Right cardiac atrium (tissue), 5 donors: ENCODE results near the gene SHC2. TPM values are rescaled to one million over a fixed set of nuclear protein-coding genes. Genes with fewer than 3 reads are reported as not detected.
"Not testable (repeated sequence)": the region's sequence is repeated elsewhere in the genome, so short reads cannot be mapped to it uniquely, and the experiment has no call there.

Experiments
- ATAC-seq, 2 donors: fragments of 200-7000 bp; cut with Tn5 transposase; one replicate each; pipeline versions ENCODE4 v1.8.0 to v1.9.1; 2020; ENCODE audit warnings: moderate library complexity in 2 of 2, mild to moderate bottlenecking in 1 of 2
- DNase-seq, 3 donors: peaks; one replicate each; pipeline ENCODE4 v3.0.0-alpha.2; 2020
- H3K27ac ChIP-seq: one replicate; pipeline ENCODE4 v1.5.1; 2013; ENCODE audit warnings: mild to moderate bottlenecking, low read length, control low read depth, moderate library complexity
- H3K27me3 ChIP-seq: one replicate; pipeline ENCODE4 v1.6.1; 2013; ENCODE audit not compliant: control insufficient read depth, insufficient read depth
- H3K4me1 ChIP-seq: one replicate; pipeline ENCODE4 v1.6.1; 2013; ENCODE audit warnings: low read length; ENCODE audit not compliant: control insufficient read depth, insufficient read depth
- H3K4me3 ChIP-seq: one replicate; pipeline ENCODE4 v1.5.1; 2013; ENCODE audit warnings: low read length, control low read depth
- H3K9me3 ChIP-seq: one replicate; pipeline ENCODE4 v1.6.1; 2013; ENCODE audit warnings: low read length; ENCODE audit not compliant: control insufficient read depth
- WGBS: extraction: QIAGEN DNeasy Blood & Tissue Kit; methylation state at CpG from one replicate; pipeline ENCODE4 v1.1.7; 2013; 5-methylcytosine and 5-hydroxymethylcytosine counted together
- intact Hi-C, 4 donors: fragments of 100-400 bp; cut with DNase I; formaldehyde crosslinking; loops; one replicate each; pipeline versions ENCODE4 v1.11.0 to v1.14.0; 2022 to 2023
- polyA plus RNA-seq: library from polyadenylated mRNA; stranded (reverse); fragments of 200-250 nt; gene quantifications from one replicate; pipeline ENCODE4 v1.2.3, GENCODE V29; 2013
- total RNA-seq, 4 donors: library from RNA; stranded (reverse); fragmentation: NEBNext Ultra II Directional; extraction: Animal tissue kit (Norgen Biotek cat#: 25700); gene quantifications; one replicate each; pipeline ENCODE4 v1.2.1, GENCODE V29; 2021
- donor health status: healthy with polysubstance abuse.
- donor health status: DM: no; HTN: yes; CAD: no.
- donor health status: DM: no; HTN: no; CAD: no.
- donor health status: DM: no; HTN: yes; CAD: no; lungs with severe emphysema.
- donor health status: DM: yes; HTN: yes; CAD: no.

SHC2 gene
- total and polyA plus RNA-seq, 5 donors: 14.3 to 21.0 (median 17.7) TPM

DNA sequence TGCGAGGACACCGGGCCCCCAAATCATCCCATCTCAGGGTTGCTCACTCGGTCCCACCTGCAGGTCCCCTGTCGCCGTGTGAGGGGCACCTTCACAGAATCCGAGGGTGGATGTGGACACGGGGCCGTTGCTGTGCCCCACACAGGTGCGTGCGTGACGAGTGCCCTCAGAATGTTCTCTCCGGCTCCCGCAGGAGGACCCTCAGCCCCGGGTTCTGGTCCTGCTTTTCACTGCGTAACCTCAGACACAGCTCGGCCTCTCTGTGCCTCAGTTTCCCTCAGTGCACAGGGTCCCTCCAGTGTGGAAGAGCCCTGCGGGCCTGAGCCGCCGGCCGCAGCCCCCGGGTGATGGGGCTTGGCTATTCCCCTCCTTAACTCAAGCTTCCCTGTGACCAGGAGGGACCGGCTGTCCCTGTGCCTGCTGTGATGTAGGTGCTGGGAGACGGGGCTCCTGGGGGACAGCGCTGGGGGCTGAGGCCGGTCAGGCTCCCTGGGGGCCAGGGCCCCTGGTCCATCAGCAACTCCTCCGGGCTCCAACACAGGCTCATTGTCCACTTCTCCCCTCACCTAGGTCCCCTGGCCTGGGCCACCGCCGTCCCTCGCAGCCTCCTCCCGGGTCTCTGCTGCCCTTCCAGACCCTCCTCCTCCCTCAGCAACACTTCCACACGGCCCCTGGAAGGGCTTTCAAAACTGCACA, 4.8 kb downstream of the SHC2 start:
- no peaks in the 10 kb centered on the region for H3K9me3 ChIP-seq
- intact Hi-C loops: no loop called here
- no peak overlapping the region for H3K4me3 ChIP-seq
- H3K27ac ChIP-seq: no peak overlapping the region
- no peak for ATAC-seq
- DNase-seq: peak in 2 of 3 donors; percentile 30 to 44
- 91% methylated on average over 31 of the region's 31 CpGs for WGBS
- no peaks in the 10 kb centered on the region for H3K4me1 ChIP-seq
- H3K27me3 ChIP-seq: no peaks in the 10 kb centered on the region

GRCh38 chr19:455031-455705, 5.7 kb downstream of the SHC2 start:
- no peaks in the 10 kb centered on the region for H3K9me3 ChIP-seq
- no peaks in the 10 kb centered on the region for H3K27me3 ChIP-seq
- intact Hi-C loops: no loop called here
- DNase-seq: peak in 2 of 3 donors; percentile 45 to 51
- no peaks in the 10 kb centered on the region for H3K4me1 ChIP-seq
- 96% methylated on average over 39 of the region's 39 CpGs for WGBS
- H3K27ac ChIP-seq: no peak overlapping the region
- no peak for ATAC-seq
- H3K4me3 ChIP-seq: no peak overlapping the region

DNA sequence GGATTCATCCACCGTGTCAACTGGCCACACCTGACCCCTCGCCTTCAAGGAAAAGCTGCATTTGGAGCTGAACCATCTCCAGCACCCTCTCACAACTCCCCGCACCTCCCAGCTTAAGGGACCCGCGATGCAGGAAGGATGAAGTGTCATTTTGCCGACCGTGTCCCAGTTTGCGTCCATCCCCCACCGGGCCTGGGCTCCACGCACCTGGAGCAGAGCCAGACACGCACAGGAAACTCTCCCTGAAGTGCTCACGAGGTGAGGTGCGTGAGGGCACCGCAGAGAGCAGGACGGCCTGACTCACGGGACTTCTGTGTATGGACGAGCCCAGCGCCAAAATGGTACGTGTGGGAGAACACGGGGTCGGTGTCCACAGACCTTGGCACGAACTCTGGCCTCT, 7.2 kb downstream of the SHC2 start:
- no peak for ATAC-seq
- intact Hi-C loops: no loop called here

DNA sequence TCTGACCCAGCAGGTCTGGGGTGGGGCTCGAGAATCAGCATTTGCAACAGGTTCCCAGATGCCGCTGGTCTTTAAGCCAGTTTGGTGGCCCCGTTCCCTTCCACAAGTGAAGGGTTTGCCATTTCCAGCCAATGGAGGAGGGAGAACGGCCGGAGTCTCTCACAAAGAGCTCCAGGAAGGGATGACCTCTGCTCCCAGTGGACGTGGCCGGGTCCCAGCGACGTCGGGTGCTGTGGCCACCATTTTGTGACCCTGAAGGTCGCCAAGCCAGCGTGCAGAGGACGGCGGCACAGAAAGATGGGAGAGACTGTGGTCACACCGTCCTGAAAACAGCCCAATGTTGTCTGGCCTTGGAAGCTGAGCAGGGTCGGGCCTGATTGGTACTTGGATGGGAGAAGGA, 8.0 kb downstream of the SHC2 start:
- Histone ChIP-seq H3K9me3 (no peaks in the 10 kb centered on the region), H3K27ac (no peak overlapping the region), H3K27me3 (no peaks in the 10 kb centered on the region), H3K4me1 (no peaks in the 10 kb centered on the region), H3K4me3 (no peak overlapping the region)
- 94% methylated on average over 16 of the region's 16 CpGs for WGBS
- intact Hi-C loops: no loop called here
- ATAC-seq (no peak), DNase-seq (peak in 2 of 3 donors; percentile 16 to 46)

More for the DNA sequence above, 7.2 kb downstream of the SHC2 start:
- Histone ChIP-seq H3K4me1 (no peaks in the 10 kb centered on the region), H3K27me3 (no peaks in the 10 kb centered on the region), H3K9me3 (no peaks in the 10 kb centered on the region), H3K4me3 (no peak overlapping the region), H3K27ac (no peak overlapping the region)
- peak in 2 of 3 donors; percentile 26 to 47 for DNase-seq
- WGBS: 91% methylated on average over 22 of the region's 22 CpGs

GRCh38 chr19:450912-451481, 9.8 kb downstream of the SHC2 start:
- H3K27ac ChIP-seq, H3K9me3 ChIP-seq, H3K4me3 ChIP-seq, intact Hi-C loops, H3K4me1 ChIP-seq, ATAC-seq, H3K27me3 ChIP-seq: not testable (repeated sequence)
- WGBS: 95% methylated on average over 33 of the region's 33 CpGs
- peak in 2 of 3 donors; percentile 32 to 33 for DNase-seq

DNA sequence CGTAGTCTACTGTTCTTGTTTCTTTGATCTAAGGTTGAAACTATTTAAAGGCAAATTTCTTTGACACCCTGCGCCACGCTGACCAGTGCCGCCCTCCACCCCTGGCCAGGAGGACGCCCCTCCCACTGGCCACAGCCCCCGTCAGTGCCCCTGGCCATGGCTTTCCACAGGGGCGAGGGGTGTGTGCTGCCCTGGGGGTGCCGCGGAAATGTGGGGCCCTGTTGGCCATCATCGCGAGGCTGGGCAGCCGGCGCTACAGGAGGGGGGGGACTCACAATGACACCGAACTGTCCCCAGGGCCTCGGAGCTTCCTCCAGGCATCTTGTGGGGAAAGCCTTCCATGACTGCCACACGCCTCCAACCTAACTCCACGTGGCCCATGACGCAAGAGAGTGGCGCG, 10.9 kb downstream of the SHC2 start:
- ATAC-seq (no peak), DNase-seq (peak in 1 of 3 donors; percentile 36)
- intact Hi-C loops: no loop called here
- Histone ChIP-seq H3K27ac (no peak overlapping the region), H3K27me3 (no peaks in the 10 kb centered on the region), H3K4me3 (no peak overlapping the region), H3K4me1 (no peaks in the 10 kb centered on the region), H3K9me3 (no peaks in the 10 kb centered on the region)
- 95% methylated on average over 20 of the region's 20 CpGs for WGBS

DNA sequence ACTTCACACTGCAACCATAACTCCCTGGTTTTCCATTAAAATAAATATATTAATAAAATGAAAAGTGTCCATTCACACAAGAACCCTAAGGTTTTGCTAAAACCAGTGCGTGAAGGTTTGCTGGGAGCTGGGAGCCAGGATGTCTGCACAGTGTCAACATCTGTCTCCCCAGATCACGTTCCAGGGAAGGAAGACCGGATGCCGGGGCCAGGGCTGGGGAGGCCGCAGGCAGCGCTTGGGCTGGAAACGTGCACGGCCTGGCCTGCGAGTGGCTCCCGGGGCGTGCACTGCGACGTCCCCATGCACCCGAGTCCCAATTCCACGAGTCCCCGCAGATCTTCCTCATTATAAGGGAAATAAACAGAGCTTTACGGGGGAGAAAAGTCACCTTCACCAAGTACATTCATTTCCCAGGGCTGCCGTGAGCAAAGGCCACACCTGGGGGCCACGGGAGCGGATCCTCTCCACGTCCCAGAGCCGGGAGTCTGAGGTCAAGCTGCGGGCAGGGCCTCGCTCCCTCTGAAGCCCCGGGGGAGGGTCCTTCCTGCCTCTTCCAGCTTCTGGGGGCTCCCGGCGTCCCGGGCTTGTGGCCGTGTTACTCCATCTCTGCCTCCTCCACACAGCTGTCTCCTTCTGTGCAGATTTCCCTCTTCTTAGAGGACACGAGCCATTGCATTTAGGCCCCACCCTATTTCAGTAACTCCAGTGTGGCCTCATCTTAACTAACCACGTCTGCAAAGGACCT, 12.8 kb downstream of the SHC2 start:
- no peaks in the 10 kb centered on the region for H3K4me1 ChIP-seq
- peak; percentile 71 to 76 for ATAC-seq
- 39% methylated on average over 31 of the region's 31 CpGs for WGBS
- DNase-seq: peak in 2 of 3 donors; percentile 71 to 75
- no peak overlapping the region for H3K4me3 ChIP-seq
- H3K27ac ChIP-seq: peak overlapping the region; percentile 6
- no peaks in the 10 kb centered on the region for H3K27me3 ChIP-seq
- intact Hi-C loops: no loop called here
- H3K9me3 ChIP-seq: no peaks in the 10 kb centered on the region

GRCh38 chr19:447064-447426, 13.8 kb downstream of the SHC2 start:
- Histone ChIP-seq H3K27me3 (no peaks in the 10 kb centered on the region), H3K4me1 (no peaks in the 10 kb centered on the region), H3K4me3 (no peak overlapping the region), H3K27ac (no peak overlapping the region), H3K9me3 (no peaks in the 10 kb centered on the region)
- DNase-seq: peak in 1 of 3 donors; percentile 45
- peak; percentile 44 to 58 for ATAC-seq
- intact Hi-C loops: no loop called here
- 61% methylated on average over 24 of the region's 24 CpGs for WGBS

- Histone ChIP-seq H3K4me3 (no peak overlapping the region), H3K27me3 (no peaks in the 10 kb centered on the region), H3K4me1 (no peaks in the 10 kb centered on the region), H3K9me3 (no peaks in the 10 kb centered on the region), H3K27ac (no peak overlapping the region)
- WGBS: 95% methylated on average over 26 of the region's 26 CpGs
- no peak for DNase-seq
- no peak for ATAC-seq
- intact Hi-C loops: no loop called here
These were observed 16.1 kb downstream of the SHC2 start for GRCh38 chr19:444677-445210.

- Histone ChIP-seq H3K27me3 (no peaks in the 10 kb centered on the region), H3K9me3 (no peaks in the 10 kb centered on the region), H3K27ac (no peak overlapping the region), H3K4me1 (no peaks in the 10 kb centered on the region), H3K4me3 (no peak overlapping the region)
- DNase-seq (no peak), ATAC-seq (no peak)
- intact Hi-C loops: no loop called here
- 95% methylated on average over 2 of the region's 2 CpGs for WGBS
These were observed 17.8 kb downstream of the SHC2 start for GRCh38 chr19:443005-443404.

- Histone ChIP-seq H3K4me1 (no peaks in the 10 kb centered on the region), H3K4me3 (no peak overlapping the region), H3K27ac (no peak overlapping the region), H3K27me3 (no peaks in the 10 kb centered on the region), H3K9me3 (no peaks in the 10 kb centered on the region)
- WGBS: 98% methylated on average over 2 of the region's 2 CpGs
- intact Hi-C loops: no loop called here
- DNase-seq (no peak), ATAC-seq (no peak)
These were observed 18.7 kb downstream of the SHC2 start for GRCh38 chr19:442085-442484.
